ENCODE results near the gene ATRNL1. TPM values are rescaled to one million over a fixed set of nuclear protein-coding genes. Genes with fewer than 3 reads are reported as not detected.

ATRNL1 gene
- total and polyA plus RNA-seq, 2 experiments from 2014 or later, result 4.8 to 29.7 TPM

GRCh38 chr10:115107830-115108229 lies 14.7 kb downstream of the ATRNL1 start (continued):
- TF ChIP-seq ETS1 (IDR thresholded peaks at IDR 0.05) (no peak), NANOG (IDR thresholded peaks at IDR 0.05; ENCODE audit: borderline replicate concordance) (no peak), JUNB (IDR thresholded peaks at IDR 0.05; ENCODE audit: unreplicated experiment) (no peak), POLR2AphosphoS5 (IDR thresholded peaks at IDR 0.05; ENCODE audit: low read depth) (no peak)
- TF ChIP-seq, protein P1, sequence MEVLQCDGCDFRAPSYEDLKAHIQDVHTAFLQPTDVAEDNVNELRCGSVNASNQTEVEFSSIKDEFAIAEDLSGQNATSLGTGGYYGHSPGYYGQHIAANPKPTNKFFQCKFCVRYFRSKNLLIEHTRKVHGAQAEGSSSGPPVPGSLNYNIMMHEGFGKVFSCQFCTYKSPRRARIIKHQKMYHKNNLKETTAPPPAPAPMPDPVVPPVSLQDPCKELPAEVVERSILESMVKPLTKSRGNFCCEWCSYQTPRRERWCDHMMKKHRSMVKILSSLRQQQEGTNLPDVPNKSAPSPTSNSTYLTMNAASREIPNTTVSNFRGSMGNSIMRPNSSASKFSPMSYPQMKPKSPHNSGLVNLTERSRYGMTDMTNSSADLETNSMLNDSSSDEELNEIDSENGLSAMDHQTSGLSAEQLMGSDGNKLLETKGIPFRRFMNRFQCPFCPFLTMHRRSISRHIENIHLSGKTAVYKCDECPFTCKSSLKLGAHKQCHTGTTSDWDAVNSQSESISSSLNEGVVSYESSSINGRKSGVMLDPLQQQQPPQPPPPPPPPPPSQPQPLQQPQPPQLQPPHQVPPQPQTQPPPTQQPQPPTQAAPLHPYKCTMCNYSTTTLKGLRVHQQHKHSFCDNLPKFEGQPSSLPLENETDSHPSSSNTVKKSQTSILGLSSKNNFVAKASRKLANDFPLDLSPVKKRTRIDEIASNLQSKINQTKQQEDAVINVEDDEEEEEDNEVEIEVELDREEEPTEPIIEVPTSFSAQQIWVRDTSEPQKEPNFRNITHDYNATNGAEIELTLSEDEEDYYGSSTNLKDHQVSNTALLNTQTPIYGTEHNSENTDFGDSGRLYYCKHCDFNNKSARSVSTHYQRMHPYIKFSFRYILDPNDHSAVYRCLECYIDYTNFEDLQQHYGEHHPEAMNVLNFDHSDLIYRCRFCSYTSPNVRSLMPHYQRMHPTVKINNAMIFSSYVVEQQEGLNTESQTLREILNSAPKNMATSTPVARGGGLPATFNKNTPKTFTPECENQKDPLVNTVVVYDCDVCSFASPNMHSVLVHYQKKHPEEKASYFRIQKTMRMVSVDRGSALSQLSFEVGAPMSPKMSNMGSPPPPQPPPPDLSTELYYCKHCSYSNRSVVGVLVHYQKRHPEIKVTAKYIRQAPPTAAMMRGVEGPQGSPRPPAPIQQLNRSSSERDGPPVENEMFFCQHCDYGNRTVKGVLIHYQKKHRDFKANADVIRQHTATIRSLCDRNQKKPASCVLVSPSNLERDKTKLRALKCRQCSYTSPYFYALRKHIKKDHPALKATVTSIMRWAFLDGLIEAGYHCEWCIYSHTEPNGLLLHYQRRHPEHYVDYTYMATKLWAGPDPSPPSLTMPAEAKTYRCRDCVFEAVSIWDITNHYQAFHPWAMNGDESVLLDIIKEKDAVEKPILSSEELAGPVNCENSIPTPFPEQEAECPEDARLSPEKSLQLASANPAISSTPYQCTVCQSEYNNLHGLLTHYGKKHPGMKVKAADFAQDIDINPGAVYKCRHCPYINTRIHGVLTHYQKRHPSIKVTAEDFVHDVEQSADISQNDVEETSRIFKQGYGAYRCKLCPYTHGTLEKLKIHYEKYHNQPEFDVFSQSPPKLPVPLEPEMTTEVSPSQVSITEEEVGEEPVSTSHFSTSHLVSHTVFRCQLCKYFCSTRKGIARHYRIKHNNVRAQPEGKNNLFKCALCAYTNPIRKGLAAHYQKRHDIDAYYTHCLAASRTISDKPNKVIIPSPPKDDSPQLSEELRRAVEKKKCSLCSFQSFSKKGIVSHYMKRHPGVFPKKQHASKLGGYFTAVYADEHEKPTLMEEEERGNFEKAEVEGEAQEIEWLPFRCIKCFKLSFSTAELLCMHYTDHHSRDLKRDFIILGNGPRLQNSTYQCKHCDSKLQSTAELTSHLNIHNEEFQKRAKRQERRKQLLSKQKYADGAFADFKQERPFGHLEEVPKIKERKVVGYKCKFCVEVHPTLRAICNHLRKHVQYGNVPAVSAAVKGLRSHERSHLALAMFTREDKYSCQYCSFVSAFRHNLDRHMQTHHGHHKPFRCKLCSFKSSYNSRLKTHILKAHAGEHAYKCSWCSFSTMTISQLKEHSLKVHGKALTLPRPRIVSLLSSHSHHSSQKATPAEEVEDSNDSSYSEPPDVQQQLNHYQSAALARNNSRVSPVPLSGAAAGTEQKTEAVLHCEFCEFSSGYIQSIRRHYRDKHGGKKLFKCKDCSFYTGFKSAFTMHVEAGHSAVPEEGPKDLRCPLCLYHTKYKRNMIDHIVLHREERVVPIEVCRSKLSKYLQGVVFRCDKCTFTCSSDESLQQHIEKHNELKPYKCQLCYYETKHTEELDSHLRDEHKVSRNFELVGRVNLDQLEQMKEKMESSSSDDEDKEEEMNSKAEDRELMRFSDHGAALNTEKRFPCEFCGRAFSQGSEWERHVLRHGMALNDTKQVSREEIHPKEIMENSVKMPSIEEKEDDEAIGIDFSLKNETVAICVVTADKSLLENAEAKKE (CRISPR knock-in tag; IDR thresholded peaks at IDR 0.05), result no peak

DNA sequence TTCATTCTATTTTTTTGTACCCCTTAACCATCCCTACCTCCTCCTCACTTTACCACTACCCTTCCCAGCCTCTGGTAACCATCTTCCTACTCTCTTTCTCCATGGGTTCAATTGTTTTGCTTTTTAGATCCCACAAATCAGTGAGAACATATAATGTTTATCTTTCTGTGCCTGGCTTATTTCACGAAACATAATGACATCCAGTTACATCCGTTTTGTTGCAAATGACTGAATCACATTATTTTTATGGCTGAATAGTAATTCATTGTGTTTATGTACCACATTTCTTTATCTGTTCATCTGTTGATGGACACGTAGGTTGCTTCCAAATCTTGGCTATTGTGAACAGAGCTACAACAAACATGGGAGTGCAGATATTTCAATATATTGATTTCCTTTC lies 24.1 kb downstream of the ATRNL1 start:
- Histone ChIP-seq H4K20me1 (replicated peaks; ENCODE audit: insufficient read depth) (no peaks in the 10 kb centered on the region), H3F3A (replicated peaks; ENCODE audit: low read depth) (no peaks in the 10 kb centered on the region), H2AFZ (no peak overlapping the region), H3K4me1 (ENCODE audit: insufficient read depth) (no peaks in the 10 kb centered on the region), H3K27me3 (ENCODE audit: insufficient read depth) (no peaks in the 10 kb centered on the region), H3K4me2 (no peak overlapping the region), H3K4me3 (no peak overlapping the region), H3K27ac (ENCODE audit: low read depth) (no peak overlapping the region), H3K79me2 (replicated peaks; ENCODE audit: insufficient read depth) (no peaks in the 10 kb centered on the region; the same call in 1 of the 2 replicates), H3K36me3 (ENCODE audit: insufficient read depth) (no peaks in the 10 kb centered on the region), H3K9me2 (ENCODE audit: insufficient read depth) (0 out of 2 replicates have a peak, but pooled peaks cover 3% of the 10 kb centered on the region)
- H3K4me3 Mint-ChIP-seq, result no peak overlapping the region
- ATAC-seq (no peak), DNase-seq (ENCODE audit: low spot score) (no peak)
- H3K27me3 Mint-ChIP-seq (ENCODE audit: insufficient read depth, low read depth, poor library complexity), result peaks cover 3% of the 10 kb centered on the region
- H3K36me3 Mint-ChIP-seq (ENCODE audit: low read depth), result peaks cover 11% of the 10 kb centered on the region
- H3K4me1 Mint-ChIP-seq, result peaks cover 2% of the 10 kb centered on the region; the same call in 1 of the 3 replicates
- TF ChIP-seq ZNF331 (CRISPR knock-in tag; IDR thresholded peaks at IDR 0.05; ENCODE audit: low read depth) (no peak), EZH2phosphoT487 (IDR thresholded peaks at IDR 0.05; ENCODE audit: unreplicated experiment) (no peak)
- H3K9me3 Mint-ChIP-seq, result peaks cover 13% of the 10 kb centered on the region
- H3K27ac Mint-ChIP-seq, result no peak overlapping the region

All from GM23338 (cell line).